Natural killer cell (primary cell): ENCODE results near the gene VGF. TPM values are rescaled to one million over a fixed set of nuclear protein-coding genes. Genes with fewer than 3 reads are reported as not detected.

ENCODE experiments used
- ATAC-seq, 3 donors: fragments of 150-1000 bp in 2 of 3; fragments of 200-7000 bp in 1 of 3; cut with Tn5 transposase; 1 replicate in 1 of 3; 2 replicates in 2 of 3; pipeline ENCODE4 v1.10.0; 2021; ENCODE audit warnings: mild to moderate bottlenecking in 2 of 3, moderate library complexity in 2 of 3
- DNase-seq, 2 donors: peaks; one replicate each; pipeline versions ENCODE4 v3.0.0 to v3.0.0-alpha.2; 2013 to 2021; ENCODE audit warnings: mixed read lengths in 1 of 2
- H3K27ac ChIP-seq: one replicate; pipeline ENCODE4 v1.5.1; 2013; ENCODE audit warnings: mild to moderate bottlenecking, low read length
- H3K27me3 ChIP-seq: one replicate; pipeline ENCODE4 v1.6.1; 2013; ENCODE audit warnings: low read length; ENCODE audit not compliant: control insufficient read depth, insufficient read depth
- H3K36me3 ChIP-seq: one replicate; pipeline ENCODE4 v1.6.1; 2013; ENCODE audit warnings: low read length; ENCODE audit not compliant: control insufficient read depth, insufficient read depth
- H3K4me1 ChIP-seq: one replicate; pipeline ENCODE4 v1.6.1; 2013; ENCODE audit warnings: low read length; ENCODE audit not compliant: control insufficient read depth, insufficient read depth
- H3K4me3 ChIP-seq: one replicate; pipeline ENCODE4 v1.5.1; 2013; ENCODE audit warnings: low read length
- H3K9me3 ChIP-seq: one replicate; pipeline ENCODE4 v1.6.1; 2013; ENCODE audit warnings: low read length; ENCODE audit not compliant: control insufficient read depth, insufficient read depth
- H3K27ac Mint-ChIP-seq, 2 donors: one replicate each; pipeline ENCODE4 v1.8.0; 2022; ENCODE audit warnings: mild to moderate bottlenecking in 2 of 2, mixed read lengths in 2 of 2, moderate library complexity in 1 of 2
- H3K27me3 Mint-ChIP-seq, 2 donors: one replicate each; pipeline ENCODE4 v1.8.0; 2022; ENCODE audit warnings: low read depth in 2 of 2, mixed read lengths in 2 of 2
- H3K36me3 Mint-ChIP-seq: one replicate; pipeline ENCODE4 v1.8.0; 2022; ENCODE audit warnings: mixed read lengths
- H3K4me1 Mint-ChIP-seq, 2 donors: one replicate each; pipeline ENCODE4 v1.8.0; 2022; ENCODE audit warnings: mixed read lengths in 2 of 2
- H3K4me3 Mint-ChIP-seq: one replicate; pipeline ENCODE4 v1.8.0; 2022; ENCODE audit warnings: mild to moderate bottlenecking, moderate library complexity, mixed read lengths
- H3K9me3 Mint-ChIP-seq, 2 donors: one replicate each; pipeline ENCODE4 v1.8.0; 2022; ENCODE audit warnings: mixed read lengths in 2 of 2
- CTCF ChIP-seq: fragments of 200-600 bp; IDR thresholded peaks from one replicate; pipeline ENCODE4 v1.8.0; 2022; ENCODE audit warnings: antibody characterized with exemption
- WGBS: methylation state at CpG from one replicate; pipeline ENCODE4 v1.1.7; 2013; ENCODE audit warnings: missing lambda C conversion rate; ENCODE audit not compliant: insufficient coverage; 5-methylcytosine and 5-hydroxymethylcytosine counted together
- intact Hi-C: fragments of 100-400 bp; cut with micrococcal nuclease; formaldehyde crosslinking; loops from one replicate; pipeline ENCODE4 v1.14.2; 2022
- total RNA-seq, 4 donors: library from RNA; stranded (reverse); fragments of 120-200 nt in 1 of 4; gene quantifications; one replicate each; pipeline versions ENCODE4 v1.2.3 to v1.2.4, GENCODE V29; 2013 to 2022

The VGF gene
- total RNA-seq, 3 donors from 2014 or later (not counting 1 experiment from before 2014, with no cell fraction given): not detected

DNA sequence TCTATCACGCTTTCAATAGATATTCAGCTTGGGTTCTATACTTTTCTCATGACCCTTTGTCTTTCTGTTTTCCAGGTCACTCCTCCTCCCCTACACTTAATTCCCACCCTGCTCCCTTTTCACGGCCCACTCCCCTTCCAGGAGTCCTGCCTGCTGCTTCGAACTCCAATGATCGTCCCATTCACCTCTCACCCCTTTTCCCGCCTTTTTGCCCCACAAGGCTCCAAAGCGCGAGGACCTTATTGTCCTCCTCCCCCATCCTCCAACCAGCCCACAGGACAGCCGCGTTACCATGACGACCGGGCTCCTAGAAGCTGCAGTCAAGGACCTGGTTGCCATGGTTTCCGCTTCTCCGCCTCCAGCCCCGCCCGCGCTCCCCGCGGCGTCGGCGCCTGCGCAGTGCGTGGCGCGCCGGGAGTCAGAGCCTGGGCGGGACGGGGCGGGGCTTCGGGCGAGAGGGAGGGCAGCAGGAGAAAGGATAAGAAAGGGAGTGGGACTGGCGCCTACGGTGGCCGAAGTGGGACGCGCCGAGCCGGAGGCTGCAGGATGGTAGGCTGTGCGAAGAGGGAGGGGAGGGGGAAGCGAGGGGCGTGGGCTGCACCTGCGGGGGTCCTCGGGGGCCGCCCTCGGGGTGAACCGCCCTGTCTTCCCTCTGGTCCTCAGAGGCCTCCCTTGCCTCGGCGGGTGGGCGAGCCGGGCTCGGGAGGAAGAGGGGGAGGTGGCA, 11.2 kb downstream of the VGF start, which contains the start of gene AP1S1:
Gene AP1S1, plus strand, starts transcription at position 508 of the 724 bp plus-strand sequence. Its CDS starts 39 bp downstream, at position 547.
- H3K36me3 ChIP-seq: no peaks in the 10 kb centered on the region
- H3K4me1 Mint-ChIP-seq: peaks cover 6 to 11% of the 10 kb centered on the region in 2 donors
- no peak for TF ChIP-seq CTCF
- intact Hi-C loops: no loop called here
- H3K9me3 Mint-ChIP-seq: no peaks in the 10 kb centered on the region
- no peaks in the 10 kb centered on the region for H3K27me3 ChIP-seq
- H3K4me3 Mint-ChIP-seq: peak within 1 kb of the TSS; percentile 91
- peaks cover 18% of the 10 kb centered on the region for H3K4me1 ChIP-seq
- peak within 1 kb of the TSS; percentile 26 to 89 for H3K27ac Mint-ChIP-seq
- WGBS: 4% methylated on average over 50 of the region's 51 CpGs
- peak; percentile 71 to 98 for DNase-seq
- peak; percentile 77 to 95 (median 88) for ATAC-seq
- no peak within 1 kb of the TSS for H3K27ac ChIP-seq
- H3K36me3 Mint-ChIP-seq: no peaks in the 10 kb centered on the region
- H3K4me3 ChIP-seq: peak within 1 kb of the TSS; percentile 55
- H3K9me3 ChIP-seq: no peaks in the 10 kb centered on the region
- H3K27me3 Mint-ChIP-seq: peaks cover 9 to 10% of the 10 kb centered on the region in 2 donors

DNA sequence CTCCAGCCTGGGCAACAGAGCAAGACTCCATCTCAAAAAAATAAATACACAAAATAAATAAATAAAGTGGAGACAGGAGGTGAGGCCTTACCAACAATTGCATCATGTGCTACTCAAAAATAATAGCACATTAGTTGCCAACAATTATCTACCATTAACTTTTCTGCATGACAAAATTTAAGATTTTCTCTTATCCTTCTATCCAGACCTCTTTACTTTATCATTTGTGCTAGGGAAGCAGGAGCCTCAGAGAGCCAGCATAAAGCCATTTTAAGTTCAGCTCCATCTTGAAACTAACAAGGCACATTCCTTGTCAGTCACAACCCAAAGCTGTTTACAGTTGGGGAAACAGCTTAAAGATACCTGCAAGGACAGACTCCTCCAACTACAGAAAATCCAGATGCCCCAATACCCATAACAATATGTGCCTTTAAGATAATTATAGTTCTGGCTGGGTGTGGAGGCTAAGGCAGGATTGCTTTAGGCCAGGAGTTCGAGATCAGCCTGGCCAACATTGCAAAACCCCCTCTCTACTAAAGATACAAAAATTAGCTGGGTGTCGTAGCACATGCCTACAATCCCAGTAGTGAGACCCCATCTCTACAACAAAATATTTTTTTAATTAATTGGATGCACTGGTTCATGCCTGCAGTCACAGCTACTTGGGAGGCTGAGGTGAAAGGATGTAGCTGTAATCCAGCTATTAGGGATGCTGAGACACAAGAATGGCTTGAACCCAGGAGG, 13.3 kb downstream of the VGF start:
- Histone ChIP-seq H3K27ac (no peak overlapping the region), H3K4me1 (peaks cover 23% of the 10 kb centered on the region), H3K27me3 (no peaks in the 10 kb centered on the region), H3K9me3 (no peaks in the 10 kb centered on the region), H3K4me3 (no peak overlapping the region), H3K36me3 (no peaks in the 10 kb centered on the region)
- Mint-ChIP-seq H3K27me3 (peaks cover 11 to 14% of the 10 kb centered on the region in 2 donors), H3K36me3 (no peaks in the 10 kb centered on the region), H3K27ac (no peak overlapping the region), H3K4me1 (peaks cover 6 to 12% of the 10 kb centered on the region in 2 donors), H3K4me3 (no peak overlapping the region), H3K9me3 (no peaks in the 10 kb centered on the region)
- no peak for TF ChIP-seq CTCF
- no CpG with 5 or more reads among the region's 2 CpGs for WGBS
- DNase-seq: no peak
- ATAC-seq: no peak
- intact Hi-C loops: no loop called here

DNA sequence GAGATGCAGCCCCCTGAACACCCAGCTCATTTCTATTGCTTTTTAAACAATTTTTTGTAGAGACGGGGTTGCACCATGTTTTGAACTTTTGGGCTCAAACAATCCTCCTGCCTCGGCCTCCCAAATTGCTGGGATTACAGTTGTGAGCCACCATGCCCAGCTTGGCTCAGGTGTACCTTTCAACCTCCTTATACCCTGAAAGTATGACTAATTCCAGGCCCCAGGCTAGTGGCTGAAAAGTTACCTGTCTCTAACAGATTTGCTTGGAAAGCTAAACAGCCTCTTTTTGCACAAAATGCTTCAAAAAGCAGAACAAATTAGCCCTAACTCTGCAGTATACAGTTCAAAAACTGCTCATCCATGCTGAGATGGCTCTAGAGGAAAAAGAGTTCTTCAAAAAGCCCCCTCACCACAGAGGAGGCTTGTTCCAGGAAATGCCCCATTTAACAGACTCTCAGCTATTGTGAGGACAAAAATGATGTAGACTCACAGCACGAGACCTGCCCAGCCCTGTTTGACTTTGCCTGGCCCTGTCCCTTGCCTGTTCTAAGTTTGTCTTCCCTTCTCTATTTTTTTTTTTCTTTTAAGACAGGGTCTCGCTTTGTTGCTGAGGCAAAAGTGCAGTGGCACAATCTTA, 24.5 kb downstream of the VGF start:
- 79% methylated on average over 4 of the region's 4 CpGs for WGBS
- no peak for DNase-seq
- Histone ChIP-seq H3K4me3 (no peak overlapping the region), H3K27me3 (peaks cover 3% of the 10 kb centered on the region), H3K4me1 (peaks cover 27% of the 10 kb centered on the region), H3K27ac (no peak overlapping the region), H3K9me3 (no peaks in the 10 kb centered on the region), H3K36me3 (no peaks in the 10 kb centered on the region)
- peaks cover 26 to 42% of the 10 kb centered on the region in 2 donors for H3K4me1 Mint-ChIP-seq
- H3K4me3 Mint-ChIP-seq: no peak overlapping the region
- ATAC-seq: no peak
- no peak for TF ChIP-seq CTCF
- H3K27ac Mint-ChIP-seq: peak overlapping the region; percentile 65 to 98
- no peaks in the 10 kb centered on the region for H3K9me3 Mint-ChIP-seq
- H3K27me3 Mint-ChIP-seq: peaks cover 15 to 18% of the 10 kb centered on the region in 2 donors
- intact Hi-C loops: no loop called here
- no peaks in the 10 kb centered on the region for H3K36me3 Mint-ChIP-seq
